Activated CD4-positive, alpha-beta T cell treated with anti-CD3 and anti-CD28 coated beads, Interleukin-2, amount 10 ng/mL, durations not matched to agents 7 days and 5 days (primary cell): ENCODE measurements around the gene FBXW8. TPM values are rescaled to one million over a fixed set of nuclear protein-coding genes. Genes with fewer than 3 reads are reported as not detected.

Source experiments
- CTCF ChIA-PET: fragments of 350-600 bp; sonication (Branson Sonifier 250); formaldehyde crosslinking; loops from one replicate; lab custom pipeline; 2021; ENCODE audit warnings: antibody characterized with exemption; lab: Charles Lee
- POLR2A ChIA-PET: fragments of 350-600 bp; sonication (Branson Sonifier 250); formaldehyde crosslinking; loops from one replicate; lab custom pipeline; 2021; ENCODE audit warnings: antibody characterized with exemption; lab: Charles Lee
- DNase-seq: peaks from one replicate; pipeline ENCODE4 v3.0.0-alpha.2; 2020
- H3K27ac Mint-ChIP-seq: one replicate; pipeline ENCODE4 v1.8.0; 2021; ENCODE audit warnings: mild to moderate bottlenecking, moderate library complexity, mixed read lengths
- H3K27me3 Mint-ChIP-seq: one replicate; pipeline ENCODE4 v1.8.0; 2021; ENCODE audit warnings: mixed read lengths
- H3K36me3 Mint-ChIP-seq: one replicate; pipeline ENCODE4 v1.8.0; 2021; ENCODE audit warnings: low read depth, mixed read lengths
- H3K4me1 Mint-ChIP-seq: one replicate; pipeline ENCODE4 v1.8.0; 2021; ENCODE audit warnings: mixed read lengths
- H3K4me3 Mint-ChIP-seq: one replicate; pipeline ENCODE4 v1.8.0; 2021; ENCODE audit warnings: mild to moderate bottlenecking, moderate library complexity, mixed read lengths
- H3K9me3 Mint-ChIP-seq: one replicate; pipeline ENCODE4 v1.8.0; 2021; ENCODE audit warnings: mixed read lengths
- total RNA-seq, 2 experiments: library from RNA; stranded (reverse); gene quantifications; one replicate each; pipeline ENCODE4 v1.2.3, GENCODE V29; 2021

The FBXW8 gene
- total RNA-seq, 2 experiments from 2014 or later: 12.5 to 13.2 TPM

- DNase-seq: no peak
- Mint-ChIP-seq H3K27me3 (no peaks in the 10 kb centered on the region), H3K4me1 (peaks cover 19% of the 10 kb centered on the region), H3K9me3 (no peaks in the 10 kb centered on the region), H3K4me3 (no peak overlapping the region), H3K36me3 (peaks cover 17% of the 10 kb centered on the region), H3K27ac (no peak overlapping the region)
- ChIA-PET POLR2A (no interaction called here), CTCF (interaction anchor here (0.5 kb wide), 1 partner anchor 27 kb away, joined by 3 read pairs; no protein-coding TSS in a partner anchor)
Measured at GRCh38 chr12:116975779-116976393, 65.1 kb downstream of the FBXW8 start.

- DNase-seq: no peak
- H3K4me3 Mint-ChIP-seq: no peak overlapping the region
- ChIA-PET CTCF (interaction anchor here (0.8 to 1.7 kb wide), 3 partner anchors 12 to 15 kb away, joined by 3 to 6 read pairs (median 5); no protein-coding TSS in a partner anchor), POLR2A (no interaction called here)
- no peaks in the 10 kb centered on the region for H3K9me3 Mint-ChIP-seq
- peaks cover 19% of the 10 kb centered on the region for H3K4me1 Mint-ChIP-seq
- H3K36me3 Mint-ChIP-seq: peaks cover 13% of the 10 kb centered on the region
- no peaks in the 10 kb centered on the region for H3K27me3 Mint-ChIP-seq
- no peak overlapping the region for H3K27ac Mint-ChIP-seq
Measured at GRCh38 chr12:116977465-116978380, 67.0 kb downstream of the FBXW8 start.

GRCh38 chr12:116978791-116979508 lies 68.2 kb downstream of the FBXW8 start:
- H3K27ac Mint-ChIP-seq: no peak overlapping the region
- CTCF ChIA-PET: interaction anchor here (0.7 to 1.7 kb wide), 3 partner anchors 13 to 202 kb away, joined by 3 to 6 read pairs (median 3); no protein-coding TSS in a partner anchor
- no peaks in the 10 kb centered on the region for H3K9me3 Mint-ChIP-seq
- H3K36me3 Mint-ChIP-seq: peaks cover 7% of the 10 kb centered on the region
- H3K4me1 Mint-ChIP-seq: peaks cover 19% of the 10 kb centered on the region
- no peaks in the 10 kb centered on the region for H3K27me3 Mint-ChIP-seq
- H3K4me3 Mint-ChIP-seq: no peak overlapping the region
- DNase-seq: no peak
- POLR2A ChIA-PET: no interaction called here

GRCh38 chr12:116980083-116980482 lies 69.3 kb downstream of the FBXW8 start:
- H3K9me3 Mint-ChIP-seq: no peaks in the 10 kb centered on the region
- H3K27ac Mint-ChIP-seq: no peak overlapping the region
- POLR2A ChIA-PET: no interaction called here
- no peak for DNase-seq
- H3K4me3 Mint-ChIP-seq: no peak overlapping the region
- H3K36me3 Mint-ChIP-seq: peaks cover 7% of the 10 kb centered on the region
- peaks cover 19% of the 10 kb centered on the region for H3K4me1 Mint-ChIP-seq
- CTCF ChIA-PET: interaction anchor here (0.6 kb wide), 1 partner anchor 132 kb away, joined by 3 read pairs; no protein-coding TSS in a partner anchor
- no peaks in the 10 kb centered on the region for H3K27me3 Mint-ChIP-seq

GRCh38 chr12:116982791-116983411 lies 72.2 kb downstream of the FBXW8 start:
- Mint-ChIP-seq H3K36me3 (peaks cover 4% of the 10 kb centered on the region), H3K9me3 (no peaks in the 10 kb centered on the region), H3K4me1 (peaks cover 19% of the 10 kb centered on the region), H3K4me3 (no peak overlapping the region), H3K27me3 (no peaks in the 10 kb centered on the region), H3K27ac (no peak overlapping the region)
- no peak for DNase-seq
- CTCF ChIA-PET: interaction anchor here (0.9 to 1.5 kb wide), 2 partner anchors 9 to 18 kb away, joined by 3 to 5 read pairs; no protein-coding TSS in a partner anchor
- POLR2A ChIA-PET: no interaction called here

GRCh38 chr12:116984098-116984497 lies 73.3 kb downstream of the FBXW8 start:
- H3K4me1 Mint-ChIP-seq: peaks cover 12% of the 10 kb centered on the region
- CTCF ChIA-PET: no interaction called here
- H3K4me3 Mint-ChIP-seq: no peak overlapping the region
- no peak for DNase-seq
- H3K27me3 Mint-ChIP-seq: no peaks in the 10 kb centered on the region
- no peaks in the 10 kb centered on the region for H3K9me3 Mint-ChIP-seq
- H3K36me3 Mint-ChIP-seq: no peaks in the 10 kb centered on the region
- H3K27ac Mint-ChIP-seq: no peak overlapping the region
- POLR2A ChIA-PET: no interaction called here

- POLR2A ChIA-PET: no interaction called here
- DNase-seq: no peak
- H3K27me3 Mint-ChIP-seq: no peaks in the 10 kb centered on the region
- no peaks in the 10 kb centered on the region for H3K4me1 Mint-ChIP-seq
- H3K4me3 Mint-ChIP-seq: no peak overlapping the region
- H3K27ac Mint-ChIP-seq: no peak overlapping the region
- H3K36me3 Mint-ChIP-seq: peaks cover 13% of the 10 kb centered on the region
- CTCF ChIA-PET: no interaction called here
- H3K9me3 Mint-ChIP-seq: no peaks in the 10 kb centered on the region
Measured at GRCh38 chr12:116990329-116990728, 79.6 kb downstream of the FBXW8 start.

GRCh38 chr12:116990971-116991966 lies 80.5 kb downstream of the FBXW8 start:
- DNase-seq: no peak
- ChIA-PET POLR2A (no interaction called here), CTCF (interaction anchor here (1.1 to 1.2 kb wide), 3 partner anchors 8 to 544 kb away, joined by 3 read pairs; no protein-coding TSS in a partner anchor)
- Mint-ChIP-seq H3K27me3 (no peaks in the 10 kb centered on the region), H3K36me3 (peaks cover 13% of the 10 kb centered on the region), H3K9me3 (no peaks in the 10 kb centered on the region), H3K27ac (no peak overlapping the region), H3K4me3 (no peak overlapping the region), H3K4me1 (no peaks in the 10 kb centered on the region)

GRCh38 chr12:116996093-116996492 lies 85.3 kb downstream of the FBXW8 start:
- Mint-ChIP-seq H3K36me3 (peaks cover 7% of the 10 kb centered on the region), H3K4me3 (no peak overlapping the region), H3K4me1 (no peaks in the 10 kb centered on the region), H3K9me3 (no peaks in the 10 kb centered on the region), H3K27ac (no peak overlapping the region), H3K27me3 (no peaks in the 10 kb centered on the region)
- ChIA-PET POLR2A (no interaction called here), CTCF (no interaction called here)
- no peak for DNase-seq

- Mint-ChIP-seq H3K4me1 (no peaks in the 10 kb centered on the region), H3K27me3 (no peaks in the 10 kb centered on the region), H3K9me3 (no peaks in the 10 kb centered on the region), H3K27ac (no peak overlapping the region), H3K4me3 (no peak overlapping the region), H3K36me3 (peaks cover 2% of the 10 kb centered on the region)
- DNase-seq: no peak
- ChIA-PET POLR2A (no interaction called here), CTCF (no interaction called here)
Measured at GRCh38 chr12:116996621-116997020, 85.9 kb downstream of the FBXW8 start.

GRCh38 chr12:116999066-116999465 lies 88.3 kb downstream of the FBXW8 start:
- Mint-ChIP-seq H3K27me3 (no peaks in the 10 kb centered on the region), H3K27ac (no peak overlapping the region), H3K4me3 (no peak overlapping the region), H3K36me3 (peaks cover 3% of the 10 kb centered on the region), H3K4me1 (no peaks in the 10 kb centered on the region), H3K9me3 (no peaks in the 10 kb centered on the region)
- ChIA-PET CTCF (interaction anchor here (0.7 kb wide), 1 partner anchor 896 kb away, joined by 4 read pairs; no protein-coding TSS in a partner anchor), POLR2A (no interaction called here)
- DNase-seq: no peak
